HG03103 (cell line): ENCODE data around the gene PERM1.
A peak's percentile ranks its signal among the peaks of the same experiment; 100 is the strongest.
"Not testable (repeated sequence)": the region's sequence is repeated elsewhere in the genome, so short reads cannot be mapped to it uniquely, and the experiment has no call there.

Experiments
- ATAC-seq: cut with Tn5 transposase; IDR thresholded peaks from one replicate; pipeline ENCODE4 v1.9.1; 2021; ENCODE audit warnings: low read depth; ENCODE audit not compliant: unreplicated experiment

The PERM1 gene

DNA sequence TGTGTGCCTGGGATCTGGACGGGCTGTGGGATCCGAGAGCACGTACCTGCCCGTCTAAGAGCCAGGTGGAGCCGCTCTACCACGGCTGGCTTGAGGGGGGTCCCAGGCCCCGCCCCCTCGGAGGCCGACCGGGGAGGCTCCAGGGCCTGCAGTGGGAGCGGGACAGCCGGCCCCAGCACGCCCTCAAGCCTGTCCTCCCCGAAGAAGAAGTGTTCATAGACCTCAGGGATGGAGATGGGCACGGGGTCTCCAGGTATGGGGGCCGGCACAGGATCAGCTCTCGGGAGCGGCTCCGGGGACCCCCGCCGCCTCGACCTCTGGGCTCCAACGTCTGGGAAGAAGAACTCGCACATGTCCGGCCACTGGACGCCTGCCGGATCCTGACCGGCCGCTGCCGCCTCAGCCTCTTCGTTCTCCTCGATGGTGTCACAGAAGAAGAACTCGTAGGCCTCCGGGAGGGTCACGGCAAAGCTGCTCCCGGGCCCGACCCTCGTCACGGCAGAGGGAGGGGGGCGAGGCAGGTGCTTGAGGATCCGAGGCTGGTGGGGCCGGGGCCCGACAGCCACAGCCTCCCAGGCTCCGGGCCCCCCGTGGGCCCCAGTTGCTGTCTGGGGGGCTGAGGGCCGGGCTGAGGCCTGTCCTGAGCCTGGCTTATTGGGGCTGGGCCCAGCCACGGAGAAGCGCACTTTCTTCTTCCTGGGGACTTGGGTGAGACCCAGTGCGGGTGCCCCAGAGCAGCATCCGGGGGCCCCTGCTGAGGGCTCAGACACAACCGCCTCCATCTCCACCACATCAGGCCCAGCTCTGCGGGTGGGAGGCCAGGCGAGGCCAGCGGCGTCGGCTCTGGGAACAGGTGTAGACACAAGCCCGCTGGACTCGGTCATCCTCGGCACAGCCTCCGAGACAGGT, 2.8 kb downstream of the PERM1 start:
- no peak for ATAC-seq

DNA sequence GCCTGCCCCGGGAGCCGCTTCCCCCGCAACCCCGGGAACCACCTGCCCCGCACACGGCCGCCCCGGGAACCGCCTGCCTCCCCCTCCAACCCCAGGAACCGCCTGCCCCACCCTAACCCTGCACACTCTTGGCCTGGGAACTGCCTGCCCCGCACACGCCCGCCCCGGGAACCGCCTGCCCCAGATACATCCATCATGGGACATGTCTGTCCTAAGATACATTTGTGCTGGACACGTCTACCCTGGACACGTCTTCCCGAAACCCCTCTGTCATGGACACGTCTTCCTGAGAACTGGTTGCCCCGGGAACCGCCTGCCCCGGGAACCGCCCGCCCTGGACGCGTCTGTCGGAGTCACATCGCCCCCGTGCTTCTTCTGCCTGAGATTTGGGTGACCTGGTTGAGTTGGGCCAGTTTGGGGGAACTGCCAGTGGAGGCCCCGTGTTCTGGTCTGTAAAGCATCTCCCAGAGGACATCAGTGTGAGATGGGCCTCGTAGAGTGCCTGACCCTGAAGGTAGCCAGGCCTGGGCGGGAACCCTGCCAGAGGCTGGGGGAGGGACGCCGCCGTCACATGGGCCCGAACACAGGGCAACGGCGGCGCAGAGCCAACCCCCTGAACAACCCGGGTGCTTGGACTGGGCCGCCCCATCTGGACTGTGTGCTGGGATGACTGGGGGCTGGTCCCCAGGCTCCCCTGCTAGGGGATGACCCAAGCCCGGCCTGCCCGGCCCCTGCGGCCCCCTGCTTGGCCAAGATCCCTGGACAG, 3.6 kb downstream of the PERM1 start:
- ATAC-seq: no peak

DNA sequence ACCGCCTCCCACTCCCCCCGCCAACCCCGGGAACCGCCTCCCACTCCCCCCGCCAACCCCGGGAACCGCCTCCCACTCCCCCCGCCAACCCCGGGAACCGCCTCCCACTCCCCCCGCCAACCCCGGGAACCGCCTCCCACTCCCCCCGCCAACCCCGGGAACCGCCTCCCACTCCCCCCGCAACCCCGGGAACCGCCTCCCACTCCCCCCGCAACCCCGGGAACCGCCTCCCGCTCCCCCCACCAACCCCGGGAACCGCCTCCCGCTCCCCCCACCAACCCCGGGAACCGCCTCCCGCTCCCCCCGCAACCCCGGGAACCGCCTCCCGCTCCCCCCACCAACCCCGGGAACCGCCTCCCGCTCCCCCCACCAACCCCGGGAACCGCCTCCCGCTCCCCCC, 5.1 kb downstream of the PERM1 start:
- not testable (repeated sequence) for ATAC-seq

DNA sequence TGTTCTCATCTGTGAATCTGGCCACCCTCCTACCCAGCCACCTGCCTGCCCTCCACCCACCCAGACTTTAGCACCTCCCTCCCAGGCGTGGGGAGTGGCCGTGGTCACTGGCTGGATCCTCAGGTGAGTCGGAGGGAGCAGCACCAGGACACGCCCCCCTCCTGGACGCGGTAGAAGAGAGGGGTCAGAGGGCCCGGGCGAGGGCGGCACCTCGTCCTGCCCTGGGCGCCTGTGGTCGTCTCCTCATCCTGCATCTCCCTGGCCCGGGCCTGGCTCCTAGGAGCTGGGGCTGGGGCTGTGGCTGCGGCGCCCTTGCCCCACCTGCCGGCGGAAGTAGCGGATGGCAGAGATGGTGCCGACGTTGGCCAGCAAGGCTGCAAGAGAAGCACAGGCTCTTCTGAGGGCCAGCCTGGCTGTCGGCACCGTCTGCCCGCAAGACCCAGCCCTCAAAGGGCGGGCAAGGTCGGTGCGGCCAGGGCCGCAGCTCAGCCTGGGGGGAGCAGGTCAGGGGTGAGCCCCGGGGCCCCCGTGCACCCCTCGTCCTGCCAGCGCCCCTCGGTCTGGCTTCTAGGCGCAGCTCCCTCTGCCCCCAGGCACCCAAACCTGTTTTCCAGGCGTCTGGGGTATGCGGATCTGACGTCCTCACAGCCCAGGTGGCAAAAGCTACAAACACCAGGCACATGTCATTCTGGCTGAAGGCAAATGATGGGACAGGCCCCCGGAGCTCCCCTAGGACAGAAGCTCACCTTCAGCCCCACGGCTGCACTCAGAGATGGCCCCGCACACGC, 5.8 kb downstream of the PERM1 start:
- ATAC-seq: no peak

DNA sequence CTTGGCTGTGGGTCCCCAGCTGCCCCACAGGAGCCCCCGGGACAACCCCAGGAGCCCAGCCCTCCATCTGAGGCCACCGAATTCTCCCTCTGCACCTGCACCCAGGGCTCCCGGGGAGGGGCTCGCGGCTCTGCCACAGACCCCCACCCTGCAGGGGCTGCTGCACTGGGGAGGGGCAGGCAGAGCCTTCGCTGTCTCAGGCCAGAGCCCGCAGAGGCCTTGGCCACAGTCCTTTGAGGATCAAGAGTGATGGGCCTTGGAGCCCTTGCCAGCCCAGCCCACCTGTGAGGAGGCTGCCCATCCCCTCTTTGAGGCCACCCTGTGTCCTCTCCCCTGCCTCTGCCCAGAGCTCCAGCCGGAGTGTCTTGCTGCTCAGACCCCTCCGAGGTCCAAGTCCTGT, 6.5 kb downstream of the PERM1 start:
- no peak for ATAC-seq

DNA sequence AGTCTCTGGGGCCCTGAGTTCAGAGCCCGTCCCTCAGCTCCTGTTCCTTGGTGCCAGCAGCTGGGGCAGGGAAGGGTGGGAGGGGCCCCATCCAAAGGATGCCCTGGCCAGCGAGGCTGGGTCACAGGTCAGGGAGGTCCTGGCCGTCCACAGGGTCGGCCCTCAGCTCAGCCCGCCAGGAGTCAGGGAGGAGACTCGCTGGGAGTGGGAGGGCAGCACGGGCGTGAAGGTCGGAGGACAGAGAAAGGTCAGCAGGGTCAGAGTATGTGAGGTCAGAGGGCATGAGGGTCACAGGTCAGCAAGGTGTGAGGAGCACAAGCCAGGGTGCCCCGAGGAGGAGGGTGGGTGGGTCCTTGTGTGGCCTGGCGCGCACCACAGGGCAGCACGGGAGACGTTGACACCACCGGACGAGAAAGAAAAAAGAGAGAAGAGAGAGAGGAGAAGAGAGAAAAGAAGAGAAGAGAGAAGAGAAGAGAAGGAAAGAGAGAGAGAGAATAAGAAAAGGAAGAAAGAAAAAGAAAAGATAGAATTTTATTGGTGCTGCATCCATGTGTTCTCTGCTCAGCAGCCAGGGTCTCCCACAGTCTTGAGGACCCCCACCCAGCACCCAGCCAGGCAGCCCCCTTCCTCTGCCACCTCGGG, 7.1 kb downstream of the PERM1 start:
- no peak for ATAC-seq

DNA sequence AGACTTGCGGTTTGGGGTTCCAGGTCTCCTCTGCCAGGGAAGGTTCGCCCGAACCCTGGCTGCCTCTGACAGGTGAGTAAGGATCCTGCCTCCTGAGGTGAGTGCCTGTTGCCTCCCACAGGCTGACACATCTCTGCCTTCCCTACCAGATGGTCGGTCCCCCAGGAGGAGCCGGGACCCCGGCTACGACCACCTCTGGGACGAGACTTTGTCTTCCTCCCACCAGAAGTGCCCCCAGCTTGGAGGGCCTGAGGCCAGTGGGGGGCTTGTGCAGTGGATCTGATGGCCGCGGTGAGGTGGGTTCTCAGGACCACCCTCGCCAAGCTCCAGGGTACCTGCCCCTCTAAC, 7.6 kb downstream of the PERM1 start:
- no peak for ATAC-seq

DNA sequence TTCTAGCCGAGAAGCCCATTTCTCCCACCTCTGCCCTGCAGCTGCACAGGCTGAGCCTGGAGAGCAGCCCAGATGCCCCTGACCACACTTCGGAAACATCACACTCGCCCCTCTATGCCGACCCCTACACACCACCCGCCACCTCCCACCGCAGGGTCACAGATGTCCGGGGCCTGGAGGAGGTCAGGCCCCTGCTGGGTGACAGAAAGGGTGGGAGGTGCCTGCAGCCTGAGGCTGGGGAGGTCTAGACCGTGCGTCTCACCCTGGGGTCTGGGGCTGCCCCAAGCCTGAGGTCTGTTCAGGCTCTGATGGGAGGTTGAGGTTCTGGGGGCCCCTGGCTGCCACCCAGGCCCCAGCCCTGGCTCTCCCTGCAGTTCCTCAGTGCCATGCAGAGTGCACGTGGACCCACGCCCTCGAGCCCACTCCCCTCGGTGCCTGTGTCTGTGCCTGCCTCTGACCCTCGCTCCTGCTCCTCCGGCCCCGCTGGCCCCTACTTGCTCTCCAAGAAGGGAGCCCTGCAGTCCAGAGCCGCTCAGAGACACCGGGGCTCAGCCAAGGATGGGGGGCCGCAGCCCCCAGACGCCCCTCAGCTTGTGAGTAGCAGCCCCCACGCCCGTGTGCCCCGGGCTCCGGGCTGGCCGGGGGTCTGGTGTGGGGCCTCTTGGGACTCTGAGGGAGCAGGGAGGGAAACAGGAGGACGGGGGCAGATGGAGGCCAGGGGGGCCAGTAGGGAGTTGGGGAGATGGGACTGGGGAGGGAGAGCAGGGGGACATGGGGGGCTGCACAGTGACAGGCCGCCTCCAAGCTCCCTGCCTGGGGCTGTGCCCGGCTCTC, 8.2 kb downstream of the PERM1 start:
- ATAC-seq: no peak

DNA sequence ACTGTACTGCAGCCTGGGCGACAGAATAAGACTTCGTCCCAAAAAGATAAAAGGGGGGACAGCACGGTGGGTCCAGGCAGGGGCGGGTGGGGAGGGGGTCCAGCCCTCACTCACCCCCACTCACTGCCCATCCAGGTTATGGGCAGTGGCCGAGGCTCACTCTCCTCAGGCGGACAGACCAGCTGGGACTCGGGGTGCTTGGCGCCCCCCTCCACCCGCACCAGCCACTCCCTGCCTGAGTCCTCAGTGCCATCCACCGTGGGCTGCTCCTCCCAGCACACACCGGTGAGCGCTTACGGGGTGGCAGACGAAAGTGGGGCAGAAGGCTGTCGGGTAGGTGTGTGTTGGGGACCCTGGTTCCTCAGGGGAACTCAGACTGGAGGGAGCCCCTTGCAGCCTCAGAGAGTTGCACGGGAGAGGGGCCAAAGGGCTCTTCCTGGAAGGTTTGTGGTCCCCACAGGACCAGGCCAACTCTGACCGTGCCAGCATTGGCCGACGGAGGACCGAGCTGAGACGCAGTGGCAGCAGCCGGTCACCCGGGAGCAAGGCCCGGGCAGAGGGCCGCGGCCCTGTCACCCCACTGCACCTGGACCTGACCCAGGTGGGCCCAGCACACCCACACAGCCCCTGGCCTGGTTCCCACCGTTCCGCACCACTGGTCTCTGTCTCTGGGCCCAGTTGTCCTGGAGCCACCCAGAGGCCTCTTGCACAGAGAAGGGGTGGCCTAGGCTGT, 9.0 kb downstream of the PERM1 start:
- ATAC-seq: no peak

DNA sequence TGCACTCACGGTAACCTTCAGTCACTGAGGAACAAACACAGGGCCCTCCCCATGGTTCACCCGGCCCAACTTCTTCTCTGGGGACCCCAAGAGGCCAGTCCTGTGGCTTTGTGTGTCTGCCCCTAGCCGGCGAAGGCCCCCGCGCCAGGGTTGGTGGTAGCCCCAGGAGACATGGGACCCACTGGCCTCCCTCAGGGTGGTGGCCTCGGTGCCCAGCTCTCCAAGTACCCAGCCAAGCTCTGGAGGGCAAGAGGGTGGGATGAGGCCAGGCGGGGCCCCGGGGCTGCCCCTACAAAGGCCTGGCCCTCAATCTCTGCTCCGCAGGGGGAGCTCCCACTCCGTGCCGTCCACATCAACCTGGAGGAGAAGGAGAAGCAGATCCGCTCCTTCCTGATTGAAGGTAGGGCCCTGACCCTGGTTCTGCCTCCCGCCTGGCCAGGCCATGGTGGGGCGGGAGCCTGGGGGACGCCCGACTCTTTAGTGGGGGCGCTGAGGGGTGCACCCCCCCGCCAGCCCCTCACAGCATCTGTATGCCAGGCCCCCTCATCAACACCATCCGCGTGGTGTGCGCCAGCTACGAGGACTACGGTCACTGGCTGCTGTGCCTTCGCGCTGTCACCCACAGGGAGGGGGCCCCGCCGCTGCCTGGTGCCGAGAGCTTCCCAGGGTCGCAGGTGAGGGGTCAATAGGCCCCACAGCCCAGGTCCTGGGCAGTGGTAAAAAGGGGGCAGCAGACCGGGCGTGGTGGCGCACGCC, 10.0 kb downstream of the PERM1 start:
- ATAC-seq: no peak

DNA sequence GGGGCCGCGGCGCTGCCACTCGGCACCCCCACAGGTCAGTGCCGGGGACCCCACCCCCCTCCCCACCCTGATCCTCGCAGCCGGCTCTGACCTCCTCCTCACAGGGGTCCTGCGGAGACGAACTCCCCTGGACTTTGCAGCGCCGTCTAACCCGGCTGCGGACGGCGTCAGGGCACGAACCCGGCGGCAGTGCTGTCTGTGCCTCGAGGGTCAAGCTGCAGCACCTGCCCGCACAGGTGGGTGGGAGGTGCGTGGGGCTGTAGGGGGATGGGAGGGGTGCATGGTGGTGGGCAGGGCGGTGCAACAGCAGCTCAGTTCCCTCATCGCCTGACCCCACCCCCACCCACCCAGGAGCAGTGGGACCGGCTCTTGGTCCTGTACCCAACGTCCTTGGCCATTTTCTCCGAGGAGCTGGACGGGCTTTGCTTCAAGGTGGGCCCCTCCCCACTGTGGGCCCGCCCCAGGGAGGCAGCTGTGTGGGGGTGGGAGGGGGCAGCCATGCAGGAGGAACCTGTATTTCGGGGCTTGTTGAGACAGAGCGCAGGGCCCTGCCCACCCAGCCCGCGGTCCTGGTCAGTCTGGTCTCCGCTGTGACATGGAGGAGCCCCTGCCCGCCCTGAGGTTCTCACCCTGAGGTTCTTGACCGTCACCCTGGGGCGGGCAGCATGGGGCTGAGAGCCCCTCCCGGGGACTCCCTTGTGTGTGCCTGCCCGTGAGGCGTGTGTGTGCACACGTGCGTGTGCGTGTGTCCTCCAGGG, 10.7 kb downstream of the PERM1 start:
- ATAC-seq: no peak

DNA sequence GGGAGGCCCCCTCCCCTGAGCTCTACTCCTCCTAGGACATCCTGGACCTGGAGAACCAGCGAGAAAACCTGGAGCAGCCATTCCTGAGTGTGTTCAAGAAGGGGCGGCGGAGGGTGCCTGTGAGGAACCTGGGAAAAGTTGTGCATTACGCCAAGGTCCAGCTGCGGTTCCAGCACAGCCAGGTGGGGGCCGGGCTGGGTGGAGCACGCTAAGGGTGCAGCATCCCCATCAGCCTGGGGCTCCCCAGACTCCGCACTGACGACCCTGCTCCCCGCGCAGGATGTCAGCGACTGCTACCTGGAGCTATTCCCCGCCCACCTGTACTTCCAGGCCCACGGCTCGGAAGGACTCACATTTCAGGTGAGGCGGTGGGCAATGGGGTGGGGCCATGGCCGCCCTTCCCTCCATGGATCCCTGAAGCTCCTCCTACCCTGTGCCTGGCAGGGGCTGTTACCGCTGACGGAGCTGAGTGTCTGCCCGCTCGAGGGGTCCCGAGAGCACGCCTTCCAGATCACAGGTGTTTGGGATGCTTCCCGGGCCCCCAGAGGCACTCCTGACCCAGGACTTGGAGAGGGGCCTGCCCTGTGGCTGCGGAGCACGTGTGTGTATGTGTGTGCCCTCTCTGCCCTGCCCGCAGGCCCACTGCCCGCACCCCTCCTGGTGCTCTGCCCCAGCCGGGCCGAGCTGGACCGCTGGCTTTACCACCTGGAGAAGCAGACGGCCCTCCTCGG, 11.5 kb downstream of the PERM1 start:
- ATAC-seq: no peak

DNA sequence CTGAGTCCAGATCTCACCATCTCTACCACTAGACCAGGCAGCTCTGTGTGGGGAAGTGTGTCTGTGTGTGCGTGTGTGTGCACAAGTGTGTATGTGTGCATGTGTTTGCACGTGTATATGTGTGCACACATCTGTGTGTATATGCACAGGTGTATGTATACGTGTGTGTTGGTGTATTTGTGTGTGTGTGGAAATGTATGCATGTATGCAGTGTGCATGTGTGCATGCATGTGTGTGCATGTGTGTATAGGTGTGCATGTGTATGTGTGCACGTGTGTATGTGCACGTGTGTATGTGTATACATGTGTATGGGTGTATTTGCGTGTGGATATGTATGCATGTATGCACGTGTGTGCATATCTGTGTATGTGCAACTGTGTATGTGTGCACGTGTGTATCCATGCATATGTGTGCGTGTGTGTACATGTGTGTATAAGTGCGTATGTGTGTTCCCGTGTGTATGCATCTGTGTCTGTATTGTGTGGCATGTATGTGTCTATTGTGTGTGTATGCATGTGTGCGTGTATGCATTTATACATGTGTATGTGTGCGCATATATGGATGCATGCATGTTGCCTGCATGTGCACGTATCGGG, 12.5 kb downstream of the PERM1 start:
- ATAC-seq: no peak

DNA sequence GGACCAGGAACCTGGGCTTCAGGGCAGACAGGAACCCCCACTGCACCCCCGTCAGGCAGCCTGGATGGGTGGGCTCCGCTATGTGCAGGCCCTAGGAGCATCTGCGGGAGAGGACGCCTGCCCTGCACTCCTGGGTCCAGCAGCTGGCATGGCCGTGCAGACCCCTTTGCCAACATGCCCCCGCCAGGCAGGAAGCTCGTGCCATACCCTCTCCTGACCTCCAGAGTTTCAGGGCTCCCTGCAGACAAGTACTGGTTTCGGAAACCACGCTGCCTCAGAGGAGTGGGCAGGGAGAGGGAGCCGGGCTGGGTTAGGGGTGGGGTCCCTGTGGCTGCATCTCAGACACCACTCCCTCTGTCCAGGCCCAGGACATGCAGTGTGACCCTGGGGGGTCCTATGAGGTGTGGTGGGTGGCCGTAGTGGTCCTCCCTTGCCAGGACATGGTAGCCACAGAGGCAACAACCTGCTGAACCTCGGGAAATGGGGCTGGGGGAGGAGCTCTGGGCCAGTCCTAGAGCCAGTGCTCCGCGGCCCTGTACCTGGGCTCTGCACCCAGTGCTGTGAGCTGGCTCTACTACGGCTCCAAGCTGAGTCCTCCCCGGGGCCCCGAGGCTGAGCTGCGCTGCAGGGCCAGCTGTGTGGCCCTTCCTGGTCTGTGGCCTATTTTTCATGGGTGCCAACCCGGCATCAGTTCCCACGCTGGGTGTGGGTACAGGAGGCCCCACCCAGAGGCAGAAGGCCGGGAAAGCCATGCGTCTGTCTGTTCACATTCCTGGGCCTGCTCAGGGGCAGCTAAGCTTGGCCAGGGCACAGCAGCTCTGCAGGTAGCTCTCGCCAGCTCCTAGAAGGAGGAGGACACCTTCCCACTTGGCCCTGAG, 14.2 kb downstream of the PERM1 start:
- ATAC-seq: no peak

DNA sequence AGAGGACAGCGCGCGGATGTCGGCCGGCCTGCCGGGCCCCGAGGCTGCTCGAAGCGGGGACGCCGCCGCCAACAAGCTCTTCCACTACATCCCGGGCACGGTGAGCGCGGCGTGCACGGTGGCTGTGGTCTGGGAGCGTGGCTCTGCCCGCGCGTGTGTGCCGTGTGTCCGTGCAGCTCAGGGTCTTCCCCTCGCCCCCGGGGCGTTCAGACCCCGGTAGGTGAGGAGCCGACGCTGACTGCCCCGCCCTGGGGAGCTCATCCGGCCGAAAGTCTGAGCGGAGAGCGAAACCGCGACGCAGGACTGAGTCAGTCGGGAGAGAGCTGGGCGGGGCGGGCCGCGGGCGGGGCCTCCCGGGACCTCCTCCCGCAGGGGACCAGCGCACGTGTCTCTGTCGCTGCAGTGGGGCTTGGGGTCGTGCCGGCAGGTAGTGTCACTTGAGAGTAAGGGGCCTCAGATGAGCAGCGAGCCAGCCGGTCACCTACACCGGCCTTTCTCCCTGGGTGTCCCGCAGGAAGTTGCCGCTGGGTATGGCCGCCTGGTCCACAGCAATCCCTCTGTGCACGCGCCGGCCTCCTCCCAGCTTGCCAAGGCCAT, 15.1 kb downstream of the PERM1 start:
- ATAC-seq: peak; percentile 65
